Esophagus squamous epithelium (tissue), 4 donors: ENCODE data around the gene PTPRQ.

Experiments
- CTCF ChIP-seq, 6 experiments: fragments of 450-650 bp in 4 of 6; fragments of 200-600 bp in 2 of 6; sonication (generic) in 2 of 6; IDR thresholded peaks; one replicate each; pipeline ENCODE4 v1.5.1; 2016 to 2019; ENCODE audit warnings: antibody characterized with exemption in 6 of 6, mild to moderate bottlenecking in 4 of 6, moderate library complexity in 4 of 6
- POLR2A ChIP-seq, 4 donors: fragments of 450-650 bp; IDR thresholded peaks; one replicate each; pipeline ENCODE4 v1.6.1; 2017; ENCODE audit warnings: antibody characterized with exemption in 4 of 4, mild to moderate bottlenecking in 4 of 4, moderate library complexity in 3 of 4

- TF ChIP-seq CTCF (IDR thresholded peaks at IDR 0.05) (no peak), POLR2A (IDR thresholded peaks at IDR 0.05) (no peak)
These were observed 137.7 kb downstream of the PTPRQ start for GRCh38 chr12:80581783-80582182.
